ENCODE results near the gene MYLK4. TPM values are rescaled to one million over a fixed set of nuclear protein-coding genes. Genes with fewer than 3 reads are reported as not detected.

Gene MYLK4
- total and polyA plus RNA-seq, 2 donors (not counting 3 experiments of a cell fraction or from before 2014, with no cell fraction given), result 0.41 to 0.62 TPM

DNA sequence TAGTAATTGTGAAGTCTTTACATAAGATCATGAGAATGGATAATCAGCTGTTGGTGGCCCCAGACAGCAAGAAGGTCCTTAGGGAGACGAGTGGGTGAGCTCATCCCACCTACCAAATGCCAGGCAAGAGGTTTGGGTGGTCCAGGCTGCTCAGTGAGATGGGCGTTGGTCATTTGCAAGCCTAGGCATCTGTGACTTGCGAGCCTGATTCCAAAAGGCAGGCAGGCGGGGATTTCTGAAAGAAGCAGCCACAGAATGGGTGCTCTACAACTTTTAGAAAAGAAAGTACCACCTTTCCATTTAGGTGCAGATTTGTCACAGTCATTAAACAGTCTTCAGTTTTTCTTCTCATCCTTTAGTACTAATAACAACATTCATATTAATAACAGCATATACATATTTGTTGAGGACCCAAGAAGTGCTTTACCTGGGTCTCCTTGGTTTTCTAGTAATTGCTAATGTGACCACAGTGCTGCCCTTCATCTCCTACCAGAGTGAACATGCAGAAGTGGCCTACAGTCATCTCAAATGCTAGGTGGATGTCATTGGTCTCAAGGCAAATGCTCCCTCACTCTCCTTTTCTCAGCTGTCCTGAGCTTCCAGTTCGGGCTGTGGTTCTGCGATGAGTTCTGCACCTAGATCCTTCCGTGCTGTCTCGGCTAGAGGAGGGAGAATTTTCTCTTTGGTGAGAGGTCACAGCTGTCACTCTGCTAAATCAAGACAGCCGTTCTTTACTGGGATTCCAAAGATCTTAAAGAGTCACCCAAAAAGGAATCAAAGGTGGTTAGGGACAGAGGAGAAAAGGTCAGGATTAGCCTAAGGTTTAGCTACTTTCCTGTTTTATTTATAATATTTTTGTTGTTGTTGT lies 17.2 kb upstream of the MYLK4 start:
- dilution Hi-C loops (cut with MboI; ENCODE audit: extremely low pct_ligation_motif_present, low sequenced_read_pairs) (no loop called here), intact Hi-C loops (cut with micrococcal nuclease) (loop anchor here (1.0 to 5.0 kb wide), 3 partner anchors 15 to 1156 kb away; no protein-coding TSS in a partner anchor)
- H4K20me1 ChIP-seq (replicated peaks; ENCODE audit: control insufficient read depth, extremely low read depth, insufficient read depth, low read length), result peaks cover 6% of the 10 kb centered on the region
- no peak overlapping the region for H2AFZ ChIP-seq (ENCODE audit: low read depth, low read length)
- no peak for FAIRE-seq
- TF ChIP-seq EZH2 (IDR thresholded peaks at IDR 0.05; ENCODE audit: borderline replicate concordance, low read depth, low read length, severe bottlenecking) (no peak), JUN (IDR thresholded peaks at IDR 0.05; ENCODE audit: borderline replicate concordance, insufficient read depth, insufficient read length, low read depth) (no peak), GATA2 (IDR thresholded peaks at IDR 0.05; ENCODE audit: insufficient read depth, insufficient read length, low read depth, low read length) (no peak), MYC (IDR thresholded peaks at IDR 0.05; ENCODE audit: low read depth, low read length) (no peak)
- peaks cover 45% of the 10 kb centered on the region for H3K4me1 ChIP-seq (ENCODE audit: control insufficient read depth, extremely low read depth, insufficient read depth, low read length)
- H3K9me1 ChIP-seq (replicated peaks; ENCODE audit: control insufficient read depth, extremely low read depth, insufficient read depth, low read length), result no peaks in the 10 kb centered on the region
- ChIA-PET CTCF (interaction anchor here (1.0 to 6.7 kb wide), 8 partner anchors 9 to 185 kb away, joined by 3 to 54 read pairs (median 13); partner anchors contain the start of gene MYLK4), POLR2A (interaction anchor here (3.9 kb wide), 1 partner anchor 15 kb away, joined by 12 read pairs; no protein-coding TSS in a partner anchor)
- H3K9ac ChIP-seq (replicated peaks; ENCODE audit: extremely low read depth, insufficient read depth, low read length), result peak overlapping the region; percentile 94
- H3K4me2 ChIP-seq (ENCODE audit: insufficient read depth, low read length), result peak overlapping the region; percentile 99
- no peaks in the 10 kb centered on the region for H3K36me3 ChIP-seq (ENCODE audit: control insufficient read depth in 2 of 2, extremely low read depth in 1 of 2, insufficient read depth in 2 of 2, low read length in 2 of 2)
- no peaks in the 10 kb centered on the region for H3K27me3 ChIP-seq (ENCODE audit: control insufficient read depth in 2 of 2, insufficient read depth in 2 of 2, low read length in 2 of 2)
- H3K4me3 ChIP-seq (replicated peaks in 1 of 3; ENCODE audit: insufficient read depth in 1 of 3, low read depth in 1 of 3, low read length in 3 of 3), result peak overlapping the region; percentile 72 to 98 (median 97)
- H3K27ac ChIP-seq (ENCODE audit: insufficient read depth, low read depth, low read length), result no peak overlapping the region
- no peaks in the 10 kb centered on the region for H3K9me3 ChIP-seq (replicated peaks; ENCODE audit: control insufficient read depth, insufficient read depth, low read length)
- DNase-seq (ENCODE audit: low read depth, low spot score), result peak; percentile 35
- peaks cover 70% of the 10 kb centered on the region for H3K79me2 ChIP-seq (ENCODE audit: control insufficient read depth, insufficient read depth, low read length)
- no TSS peak for BruUV-seq (replicated peaks)
